Smooth muscle cell (in vitro differentiated cells): ENCODE results near the gene WHRN. TPM values are rescaled to one million over a fixed set of nuclear protein-coding genes. Genes with fewer than 3 reads are reported as not detected.

ENCODE experiments used
- DNase-seq: peaks from one replicate; lab custom pipeline; 2025; ENCODE audit not compliant: unreplicated experiment; lab: John Stamatoyannopoulos, UW
- H2AFZ ChIP-seq: fragments of 200-600 bp; sonication (generic); 2 replicates; pipeline ENCODE4 v1.6.0; 2016; ENCODE audit warnings: antibody characterized with exemption, low read depth, mild to moderate bottlenecking
- H3F3A ChIP-seq: fragments of 200-600 bp; sonication (generic); 2 replicates; pipeline ENCODE4 v1.6.0; 2017; ENCODE audit warnings: antibody characterized with exemption, low read depth
- H3K27ac ChIP-seq: fragments of 200-600 bp; sonication (generic); 2 replicates; pipeline ENCODE4 v1.5.1; 2016; ENCODE audit warnings: low read depth, mild to moderate bottlenecking
- H3K27me3 ChIP-seq: fragments of 200-600 bp; sonication (generic); 2 replicates; pipeline ENCODE4 v1.6.1; 2016; ENCODE audit warnings: low read depth, mild to moderate bottlenecking
- H3K36me3 ChIP-seq: fragments of 200-600 bp; sonication (generic); 2 replicates; pipeline ENCODE4 v1.5.1; 2016; ENCODE audit warnings: low read depth
- H3K4me1 ChIP-seq: fragments of 200-600 bp; sonication (generic); 2 replicates; pipeline ENCODE4 v1.5.1; 2016; ENCODE audit warnings: low read depth
- H3K4me2 ChIP-seq: fragments of 200-600 bp; sonication (generic); 2 replicates; pipeline ENCODE4 v1.6.0; 2016; ENCODE audit warnings: mild to moderate bottlenecking
- H3K4me3 ChIP-seq: fragments of 200-600 bp; sonication (generic); 2 replicates; pipeline ENCODE4 v1.5.1; 2016; ENCODE audit warnings: mild to moderate bottlenecking
- H3K79me2 ChIP-seq: fragments of 200-600 bp; sonication (generic); 2 replicates; pipeline ENCODE4 v1.6.0; 2016; ENCODE audit warnings: low read depth, mild to moderate bottlenecking
- H3K9ac ChIP-seq: fragments of 200-600 bp; sonication (generic); 2 replicates; pipeline ENCODE4 v1.6.0; 2016; ENCODE audit warnings: low read depth
- H3K9me3 ChIP-seq: fragments of 200-600 bp; sonication (generic); replicated peaks from 2 replicates; pipeline ENCODE4 v1.5.1; 2016; ENCODE audit warnings: low read depth
- H4K20me1 ChIP-seq: fragments of 200-600 bp; sonication (generic); 2 replicates; pipeline ENCODE4 v1.6.0; 2016; ENCODE audit warnings: low read depth
- CTCF ChIP-seq: fragments of 200-600 bp; sonication (generic); IDR thresholded peaks from 2 replicates; pipeline ENCODE4 v1.5.1; 2017; ENCODE audit warnings: borderline replicate concordance, mild to moderate bottlenecking, antibody characterized with exemption; ENCODE audit not compliant: insufficient read depth, poor library complexity, severe bottlenecking
- WGBS: methylation state at CpG from one replicate; pipeline ENCODE4 v1.1.7; 2016; ENCODE audit warnings: low lambda C conversion rate; 5-methylcytosine and 5-hydroxymethylcytosine counted together
- polyA plus RNA-seq: library from polyadenylated mRNA; unstranded; fragments of >200 nt; fragmentation: Nextera tagmentation; extraction: Ambion mirVana; gene quantifications from 2 replicates; pipeline ENCODE4 v1.2.1, GENCODE V29; 2016
- total RNA-seq: library from RNA; depleted of rRNA; stranded (reverse); fragments of >200 nt; gene quantifications from 2 replicates; pipeline ENCODE4 v1.2.3, GENCODE V29; 2014

WHRN gene
- total and polyA plus RNA-seq, 2 experiments from 2014 or later: 3.6 to 12.9 TPM

DNA sequence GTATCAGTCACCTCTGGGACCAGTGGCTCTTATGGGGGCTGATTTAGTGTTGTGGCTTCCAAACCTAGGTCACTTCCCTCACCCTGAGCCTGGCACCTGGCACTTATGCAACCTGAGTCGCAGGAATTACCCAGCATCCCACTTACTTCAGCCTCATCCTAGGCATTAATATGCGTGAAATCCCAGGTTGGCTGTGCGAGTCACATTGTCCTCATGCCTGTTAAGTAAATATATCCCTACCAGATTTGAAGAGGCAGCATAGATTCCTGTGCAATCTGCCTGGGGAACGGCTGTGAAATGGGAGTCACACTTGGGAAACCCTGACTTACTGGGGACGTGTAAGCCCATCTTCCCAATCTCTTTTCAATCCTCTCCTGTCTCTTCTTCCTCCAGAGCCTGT is 74.8 kb downstream of the WHRN start:
- H3K27me3 ChIP-seq: no peaks in the 10 kb centered on the region

DNA sequence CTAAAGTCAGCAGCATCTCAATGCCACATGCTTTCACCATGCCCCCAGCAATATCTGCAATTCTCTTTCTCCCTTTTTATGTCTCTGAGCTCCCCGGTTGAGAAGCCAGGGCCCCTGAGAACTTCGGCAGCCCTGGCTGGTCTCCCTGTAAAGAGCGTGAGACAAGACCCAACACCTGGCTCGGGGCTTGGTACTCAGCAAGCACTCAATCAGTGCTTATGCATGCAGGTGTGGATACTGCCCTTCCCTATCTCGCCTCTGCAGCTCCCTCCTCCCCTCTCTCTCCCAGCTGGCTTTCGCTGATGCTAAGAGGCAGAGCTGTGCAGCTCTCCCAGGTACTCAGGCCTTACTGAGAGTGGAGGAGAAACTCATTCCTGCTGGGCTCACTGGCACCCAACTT is 75.8 kb downstream of the WHRN start:
- no peak overlapping the region for H2AFZ ChIP-seq
- no peak for DNase-seq
- no peaks in the 10 kb centered on the region for H3F3A ChIP-seq
- WGBS: 87% methylated on average over 6 of the region's 6 CpGs
- H3K27me3 ChIP-seq: no peaks in the 10 kb centered on the region
- no peaks in the 10 kb centered on the region for H3K9me3 ChIP-seq
- H3K4me1 ChIP-seq: no peaks in the 10 kb centered on the region
- H3K36me3 ChIP-seq: no peaks in the 10 kb centered on the region
- no peak for TF ChIP-seq CTCF
- H3K79me2 ChIP-seq: no peaks in the 10 kb centered on the region
- H4K20me1 ChIP-seq: no peaks in the 10 kb centered on the region
- H3K4me3 ChIP-seq: no peak overlapping the region
- H3K27ac ChIP-seq: no peak overlapping the region
- H3K9ac ChIP-seq: no peak overlapping the region
- no peak overlapping the region for H3K4me2 ChIP-seq

More for the DNA sequence above, 74.8 kb downstream of the WHRN start:
- Histone ChIP-seq H3F3A (no peaks in the 10 kb centered on the region), H3K4me3 (no peak overlapping the region), H3K9me3 (no peaks in the 10 kb centered on the region), H3K36me3 (no peaks in the 10 kb centered on the region), H3K4me1 (no peaks in the 10 kb centered on the region), H3K79me2 (no peaks in the 10 kb centered on the region), H4K20me1 (no peaks in the 10 kb centered on the region), H3K4me2 (no peak overlapping the region), H3K9ac (no peak overlapping the region), H3K27ac (no peak overlapping the region), H2AFZ (no peak overlapping the region)
- WGBS: 85% methylated on average over 5 of the region's 5 CpGs
- DNase-seq: no peak
- no peak for TF ChIP-seq CTCF

- H3K9me3 ChIP-seq: no peaks in the 10 kb centered on the region
- no peaks in the 10 kb centered on the region for H3K36me3 ChIP-seq
- H3K4me1 ChIP-seq: no peaks in the 10 kb centered on the region
- H3K9ac ChIP-seq: no peak overlapping the region
- no peak for TF ChIP-seq CTCF
- H3K27ac ChIP-seq: no peak overlapping the region
- no peak overlapping the region for H3K4me2 ChIP-seq
- no peak overlapping the region for H3K4me3 ChIP-seq
- no peaks in the 10 kb centered on the region for H3F3A ChIP-seq
- no peak for DNase-seq
- H3K27me3 ChIP-seq: no peaks in the 10 kb centered on the region
- H3K79me2 ChIP-seq: no peaks in the 10 kb centered on the region
- H4K20me1 ChIP-seq: no peaks in the 10 kb centered on the region
- H2AFZ ChIP-seq: no peak overlapping the region
- 99% methylated on average over 8 of the region's 8 CpGs for WGBS
These were observed 76.8 kb downstream of the WHRN start for GRCh38 chr9:114428466-114428865.

DNA sequence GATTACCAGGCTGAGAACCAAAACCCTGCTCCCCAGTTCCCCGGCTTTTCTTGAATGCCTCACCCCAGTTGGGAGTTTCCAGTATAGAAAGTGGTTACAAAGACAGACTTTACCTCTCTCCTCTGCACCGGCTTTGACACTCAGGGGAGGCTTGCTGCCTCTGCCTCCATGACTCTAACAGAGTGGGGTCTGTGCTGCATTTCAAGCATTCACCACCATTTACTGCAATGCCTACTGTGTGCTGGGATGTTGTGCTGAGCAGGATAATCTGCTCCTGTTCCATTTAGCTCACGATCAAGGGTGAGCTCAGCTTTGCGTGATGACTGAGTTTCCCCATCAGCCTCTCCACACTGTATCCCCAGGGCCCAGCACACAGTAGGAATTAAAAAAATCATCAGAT is 77.6 kb downstream of the WHRN start:
- H3K27ac ChIP-seq: no peak overlapping the region
- H3F3A ChIP-seq: no peaks in the 10 kb centered on the region
- no peak for DNase-seq
- no peaks in the 10 kb centered on the region for H3K27me3 ChIP-seq
- H3K36me3 ChIP-seq: no peaks in the 10 kb centered on the region
- WGBS: 95% methylated on average over 4 of the region's 4 CpGs
- TF ChIP-seq CTCF: no peak
- H3K9ac ChIP-seq: no peak overlapping the region
- H3K9me3 ChIP-seq: no peaks in the 10 kb centered on the region
- H2AFZ ChIP-seq: no peak overlapping the region
- no peaks in the 10 kb centered on the region for H4K20me1 ChIP-seq
- H3K4me2 ChIP-seq: no peak overlapping the region
- H3K79me2 ChIP-seq: no peaks in the 10 kb centered on the region
- H3K4me3 ChIP-seq: no peak overlapping the region
- H3K4me1 ChIP-seq: no peaks in the 10 kb centered on the region
